Fibroblast of villous mesenchyme (primary cell): ENCODE data around the gene POLR1E. TPM values are rescaled to one million over a fixed set of nuclear protein-coding genes. Genes with fewer than 3 reads are reported as not detected.

ENCODE experiments used
- DNase-seq: peaks from one replicate; pipeline ENCODE4 v3.0.0-alpha.2; 2010; ENCODE audit warnings: low read depth
- H3K4me3 ChIP-seq: 2 replicates; pipeline ENCODE4 v1.5.1; 2011; ENCODE audit warnings: low read depth, mild to moderate bottlenecking, low read length
- CTCF ChIP-seq: IDR thresholded peaks from 2 replicates; pipeline ENCODE4 v1.5.1; 2012; ENCODE audit warnings: low read depth, mild to moderate bottlenecking, low read length; ENCODE audit not compliant: insufficient read depth
- total RNA-seq: library from RNA; depleted of rRNA; stranded (reverse); fragments of >200 nt; gene quantifications from 2 replicates; pipeline ENCODE4 v1.2.3, GENCODE V29; 2012

POLR1E gene
- total RNA-seq, 1 donor: 33.7 TPM

GRCh38 chr9:37442556-37442955 is 43.2 kb upstream of the POLR1E start:
- DNase-seq: no peak
- H3K4me3 ChIP-seq: no peak overlapping the region
- TF ChIP-seq CTCF: no peak

GRCh38 chr9:37443566-37443965 is 42.2 kb upstream of the POLR1E start:
- no peak for DNase-seq
- no peak overlapping the region for H3K4me3 ChIP-seq
- no peak for TF ChIP-seq CTCF

GRCh38 chr9:37444890-37445289 is 40.9 kb upstream of the POLR1E start:
- no peak overlapping the region for H3K4me3 ChIP-seq
- no peak for TF ChIP-seq CTCF
- DNase-seq: no peak

- no peak for DNase-seq
- H3K4me3 ChIP-seq: no peak overlapping the region
- TF ChIP-seq CTCF: no peak
These were observed 39.9 kb upstream of the POLR1E start for GRCh38 chr9:37445832-37446231.

GRCh38 chr9:37446401-37446800 is 39.3 kb upstream of the POLR1E start:
- no peak overlapping the region for H3K4me3 ChIP-seq
- peak; percentile 55 for DNase-seq
- TF ChIP-seq CTCF: no peak

GRCh38 chr9:37447111-37447510 is 38.6 kb upstream of the POLR1E start:
- no peak for TF ChIP-seq CTCF
- no peak for DNase-seq
- H3K4me3 ChIP-seq: no peak overlapping the region

GRCh38 chr9:37449862-37450632 is 35.7 kb upstream of the POLR1E start:
- no peak for DNase-seq
- TF ChIP-seq CTCF: no peak
- no peak overlapping the region for H3K4me3 ChIP-seq
